ENCODE results near the gene NRDC.

DNA sequence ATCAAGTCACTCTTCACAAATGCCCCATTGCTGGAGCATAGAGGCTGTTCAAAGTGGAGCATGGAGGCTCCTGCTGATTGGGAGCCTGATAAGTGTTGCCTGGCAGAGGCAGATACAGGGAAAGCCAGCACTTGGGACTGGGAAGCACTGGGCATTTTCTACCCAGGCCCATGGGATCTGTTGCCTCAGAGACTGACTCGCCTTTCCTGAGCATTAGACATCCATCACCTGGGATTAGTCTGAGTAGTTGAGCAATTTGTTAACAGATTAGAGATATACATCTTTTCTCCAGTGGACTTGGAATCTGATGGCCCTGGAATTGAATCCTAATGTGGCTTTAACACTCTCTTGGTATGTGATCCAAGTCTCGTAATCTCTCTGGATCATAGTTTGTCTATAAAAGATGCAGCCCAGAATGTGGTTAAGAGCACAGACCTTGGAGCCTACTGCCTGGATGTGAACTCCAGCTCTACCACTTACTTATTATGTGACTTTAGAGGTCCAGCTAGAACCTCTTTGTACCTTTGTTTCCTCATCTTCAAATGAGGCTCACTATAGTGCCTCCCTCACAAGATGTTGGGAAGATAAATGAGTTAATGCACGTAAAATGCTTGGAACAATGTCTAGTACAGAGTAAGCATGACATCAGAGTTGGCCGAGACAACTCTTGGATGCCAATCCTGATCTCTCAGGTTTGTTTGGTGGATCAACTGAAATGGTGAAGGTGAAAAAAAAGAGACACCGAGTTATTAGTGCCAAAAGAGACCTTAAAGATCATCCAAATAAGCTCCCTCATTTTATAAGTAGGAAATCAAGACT lies 38.3 kb upstream of the NRDC start:
- TF ChIP-seq, protein P1, sequence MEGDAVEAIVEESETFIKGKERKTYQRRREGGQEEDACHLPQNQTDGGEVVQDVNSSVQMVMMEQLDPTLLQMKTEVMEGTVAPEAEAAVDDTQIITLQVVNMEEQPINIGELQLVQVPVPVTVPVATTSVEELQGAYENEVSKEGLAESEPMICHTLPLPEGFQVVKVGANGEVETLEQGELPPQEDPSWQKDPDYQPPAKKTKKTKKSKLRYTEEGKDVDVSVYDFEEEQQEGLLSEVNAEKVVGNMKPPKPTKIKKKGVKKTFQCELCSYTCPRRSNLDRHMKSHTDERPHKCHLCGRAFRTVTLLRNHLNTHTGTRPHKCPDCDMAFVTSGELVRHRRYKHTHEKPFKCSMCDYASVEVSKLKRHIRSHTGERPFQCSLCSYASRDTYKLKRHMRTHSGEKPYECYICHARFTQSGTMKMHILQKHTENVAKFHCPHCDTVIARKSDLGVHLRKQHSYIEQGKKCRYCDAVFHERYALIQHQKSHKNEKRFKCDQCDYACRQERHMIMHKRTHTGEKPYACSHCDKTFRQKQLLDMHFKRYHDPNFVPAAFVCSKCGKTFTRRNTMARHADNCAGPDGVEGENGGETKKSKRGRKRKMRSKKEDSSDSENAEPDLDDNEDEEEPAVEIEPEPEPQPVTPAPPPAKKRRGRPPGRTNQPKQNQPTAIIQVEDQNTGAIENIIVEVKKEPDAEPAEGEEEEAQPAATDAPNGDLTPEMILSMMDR (IDR thresholded peaks at IDR 0.05) = no peak
- TF ChIP-seq POLR2AphosphoS5 (IDR thresholded peaks at IDR 0.05) = no peak

Data from suprapubic skin (tissue), 3 donors.